ENCODE data around the gene ILF3. TPM values are rescaled to one million over a fixed set of nuclear protein-coding genes. Genes with fewer than 3 reads are reported as not detected.

Gene ILF3
- total RNA-seq, 1 experiment from 2014 or later: 297 TPM

- Mint-ChIP-seq H3K4me3 (ENCODE audit: unreplicated experiment) (no peak overlapping the region), H3K27ac (ENCODE audit: low read depth, unreplicated experiment) (no peak overlapping the region), H3K27me3 (ENCODE audit: insufficient read depth, unreplicated experiment) (no peaks in the 10 kb centered on the region), H3K9me3 (ENCODE audit: unreplicated experiment) (no peaks in the 10 kb centered on the region), H3K36me3 (ENCODE audit: insufficient read depth, unreplicated experiment) (peaks cover 89% of the 10 kb centered on the region), H3K4me1 (ENCODE audit: insufficient read depth, unreplicated experiment) (no peaks in the 10 kb centered on the region)
- DNase-seq (ENCODE audit: unreplicated experiment): no peak
- intact Hi-C loops (cut with micrococcal nuclease): no loop called here
- ChIA-PET POLR2A (no interaction called here), CTCF (no interaction called here)
- TSS peak; percentile 39 for BruUV-seq (replicated peaks)
- TF ChIP-seq, protein P1, sequence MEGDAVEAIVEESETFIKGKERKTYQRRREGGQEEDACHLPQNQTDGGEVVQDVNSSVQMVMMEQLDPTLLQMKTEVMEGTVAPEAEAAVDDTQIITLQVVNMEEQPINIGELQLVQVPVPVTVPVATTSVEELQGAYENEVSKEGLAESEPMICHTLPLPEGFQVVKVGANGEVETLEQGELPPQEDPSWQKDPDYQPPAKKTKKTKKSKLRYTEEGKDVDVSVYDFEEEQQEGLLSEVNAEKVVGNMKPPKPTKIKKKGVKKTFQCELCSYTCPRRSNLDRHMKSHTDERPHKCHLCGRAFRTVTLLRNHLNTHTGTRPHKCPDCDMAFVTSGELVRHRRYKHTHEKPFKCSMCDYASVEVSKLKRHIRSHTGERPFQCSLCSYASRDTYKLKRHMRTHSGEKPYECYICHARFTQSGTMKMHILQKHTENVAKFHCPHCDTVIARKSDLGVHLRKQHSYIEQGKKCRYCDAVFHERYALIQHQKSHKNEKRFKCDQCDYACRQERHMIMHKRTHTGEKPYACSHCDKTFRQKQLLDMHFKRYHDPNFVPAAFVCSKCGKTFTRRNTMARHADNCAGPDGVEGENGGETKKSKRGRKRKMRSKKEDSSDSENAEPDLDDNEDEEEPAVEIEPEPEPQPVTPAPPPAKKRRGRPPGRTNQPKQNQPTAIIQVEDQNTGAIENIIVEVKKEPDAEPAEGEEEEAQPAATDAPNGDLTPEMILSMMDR (IDR thresholded peaks at IDR 0.05; ENCODE audit: unreplicated experiment): no peak
Measured at GRCh38 chr19:10685210-10685609, 31.1 kb downstream of the ILF3 start.

DNA sequence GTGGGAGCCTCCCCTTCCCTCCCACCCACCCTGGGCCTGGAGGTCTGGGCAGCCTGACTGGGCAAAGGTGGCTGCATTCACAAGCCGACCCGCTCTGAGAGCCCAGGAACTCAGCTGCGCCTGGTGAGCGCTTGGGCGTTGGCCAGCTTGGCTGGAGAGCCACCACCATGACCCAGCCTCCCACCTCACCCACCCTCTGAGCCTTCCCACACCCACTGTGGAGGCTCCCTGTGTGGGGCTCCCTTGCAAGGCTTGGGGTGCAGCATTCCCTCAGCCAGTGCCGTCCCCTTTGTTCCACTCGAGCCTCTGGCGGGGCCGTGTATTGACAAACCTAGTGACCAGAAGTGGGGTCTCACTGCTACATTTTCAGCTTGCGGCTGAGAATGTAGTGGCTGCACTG, 32.0 kb downstream of the ILF3 start:
- Mint-ChIP-seq H3K27ac (ENCODE audit: low read depth, unreplicated experiment) (no peak overlapping the region), H3K27me3 (ENCODE audit: insufficient read depth, unreplicated experiment) (no peaks in the 10 kb centered on the region), H3K4me1 (ENCODE audit: insufficient read depth, unreplicated experiment) (no peaks in the 10 kb centered on the region), H3K4me3 (ENCODE audit: unreplicated experiment) (no peak overlapping the region), H3K36me3 (ENCODE audit: insufficient read depth, unreplicated experiment) (peaks cover 89% of the 10 kb centered on the region), H3K9me3 (ENCODE audit: unreplicated experiment) (no peaks in the 10 kb centered on the region)
- TF ChIP-seq, protein P1 (IDR thresholded peaks at IDR 0.05; ENCODE audit: unreplicated experiment): no peak
- no peak for DNase-seq (ENCODE audit: unreplicated experiment)
- ChIA-PET POLR2A (no interaction called here), CTCF (no interaction called here)
- intact Hi-C loops (cut with micrococcal nuclease): no loop called here
- BruUV-seq (replicated peaks): no TSS peak

GRCh38 chr19:10686661-10687517, 32.7 kb downstream of the ILF3 start:
- TF ChIP-seq, protein P1 (IDR thresholded peaks at IDR 0.05; ENCODE audit: unreplicated experiment): no peak
- POLR2A ChIA-PET: interaction anchor here (0.6 kb wide), 1 partner anchor 567 kb away, joined by 3 read pairs; no protein-coding TSS in a partner anchor
- intact Hi-C loops (cut with micrococcal nuclease): no loop called here
- no peaks in the 10 kb centered on the region for H3K4me1 Mint-ChIP-seq (ENCODE audit: insufficient read depth, unreplicated experiment)
- no peak overlapping the region for H3K27ac Mint-ChIP-seq (ENCODE audit: low read depth, unreplicated experiment)
- no peak overlapping the region for H3K4me3 Mint-ChIP-seq (ENCODE audit: unreplicated experiment)
- CTCF ChIA-PET: interaction anchor here (0.6 kb wide), 1 partner anchor 152 kb away, joined by 3 read pairs; no protein-coding TSS in a partner anchor
- DNase-seq (ENCODE audit: unreplicated experiment): no peak
- H3K9me3 Mint-ChIP-seq (ENCODE audit: unreplicated experiment): no peaks in the 10 kb centered on the region
- BruUV-seq (replicated peaks): no TSS peak
- H3K27me3 Mint-ChIP-seq (ENCODE audit: insufficient read depth, unreplicated experiment): no peaks in the 10 kb centered on the region
- peaks cover 89% of the 10 kb centered on the region for H3K36me3 Mint-ChIP-seq (ENCODE audit: insufficient read depth, unreplicated experiment)

- Mint-ChIP-seq H3K9me3 (ENCODE audit: unreplicated experiment) (no peaks in the 10 kb centered on the region), H3K4me3 (ENCODE audit: unreplicated experiment) (no peak overlapping the region), H3K36me3 (ENCODE audit: insufficient read depth, unreplicated experiment) (peaks cover 88% of the 10 kb centered on the region), H3K4me1 (ENCODE audit: insufficient read depth, unreplicated experiment) (no peaks in the 10 kb centered on the region), H3K27ac (ENCODE audit: low read depth, unreplicated experiment) (no peak overlapping the region), H3K27me3 (ENCODE audit: insufficient read depth, unreplicated experiment) (no peaks in the 10 kb centered on the region)
- CTCF ChIA-PET: interaction anchor here (0.6 kb wide), 1 partner anchor 153 kb away, joined by 3 read pairs; no protein-coding TSS in a partner anchor
- intact Hi-C loops (cut with micrococcal nuclease): no loop called here
- TF ChIP-seq, protein P1 (IDR thresholded peaks at IDR 0.05; ENCODE audit: unreplicated experiment): no peak
- no peak for DNase-seq (ENCODE audit: unreplicated experiment)
- POLR2A ChIA-PET: interaction anchor here (0.6 kb wide), 1 partner anchor 568 kb away, joined by 3 read pairs; no protein-coding TSS in a partner anchor
- no TSS peak for BruUV-seq (replicated peaks)
Measured at GRCh38 chr19:10687518-10688288, 33.6 kb downstream of the ILF3 start.

All from MCF 10A (cell line).